GM12891 (cell line): ENCODE measurements around the gene FAM151B.

Experiments used
- PAX5 ChIP-seq: IDR thresholded peaks from 2 replicates; pipeline ENCODE4 v1.6.1; 2011; ENCODE audit warnings: low read length, moderate library complexity, mild to moderate bottlenecking; ENCODE audit not compliant: insufficient read depth, severe bottlenecking
- POLR2A ChIP-seq: IDR thresholded peaks from 2 replicates; pipeline ENCODE4 v1.6.1; 2011; ENCODE audit warnings: low read depth, low read length, control low read depth

DNA sequence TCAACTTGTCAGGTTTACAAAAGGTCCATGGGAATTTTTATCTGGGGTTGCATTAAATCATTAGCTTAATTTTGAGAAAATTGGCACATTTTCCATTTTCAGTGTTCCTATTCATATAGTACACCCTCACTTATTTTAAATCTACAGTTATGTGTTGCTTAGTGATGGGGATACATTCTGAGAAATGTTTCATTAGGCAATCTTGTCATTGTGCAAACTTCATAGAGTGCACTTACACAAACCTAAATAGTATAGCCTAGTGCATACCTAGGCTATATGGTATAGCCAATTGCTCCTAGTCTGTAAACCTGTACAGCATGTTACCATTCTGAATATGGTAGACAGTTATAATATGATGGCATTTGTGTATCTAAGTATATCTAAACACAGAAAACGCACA is 19.8 kb upstream of the FAM151B start:
- TF ChIP-seq POLR2A (no peak), PAX5 (no peak)
